Spleen (tissue), 11 donors: ENCODE results near the gene BLM. TPM values are rescaled to one million over a fixed set of nuclear protein-coding genes. Genes with fewer than 3 reads are reported as not detected.
A peak's percentile ranks its signal among the peaks of the same experiment; 100 is the strongest.

Source experiments
- DNase-seq: peaks from one replicate; pipeline ENCODE4 v3.0.0-alpha.2; 2020
- H3K27ac ChIP-seq, 8 donors: fragments of 200-600 bp; sonication (generic) in 7 of 8; 1 replicate in 4 of 8; 2 replicates in 4 of 8; pipeline versions ENCODE4 v1.5.0 to v1.8.0; 2016 to 2021; ENCODE audit warnings: inconsistent platforms in 4 of 8, mild to moderate bottlenecking in 4 of 8, moderate library complexity in 1 of 8
- H3K27me3 ChIP-seq, 7 donors: fragments of 200-600 bp; sonication (generic) in 6 of 7; replicated peaks in 1 of 7; 1 replicate in 4 of 7; 2 replicates in 3 of 7; pipeline versions ENCODE4 v1.5.0 to v1.8.0; 2016 to 2021; ENCODE audit warnings: inconsistent platforms in 3 of 7, mild to moderate bottlenecking in 1 of 7
- H3K36me3 ChIP-seq, 6 donors: fragments of 200-600 bp; sonication (generic) in 5 of 6; 1 replicate in 4 of 6; 2 replicates in 2 of 6; pipeline versions ENCODE4 v1.5.0 to v1.8.0; 2016 to 2021; ENCODE audit warnings: inconsistent platforms in 2 of 6
- H3K4me1 ChIP-seq, 6 donors: fragments of 200-600 bp; sonication (generic) in 5 of 6; 1 replicate in 3 of 6; 2 replicates in 3 of 6; pipeline versions ENCODE4 v1.5.0 to v1.8.0; 2016 to 2021; ENCODE audit warnings: inconsistent platforms in 3 of 6
- H3K4me3 ChIP-seq, 8 donors: fragments of 200-600 bp; sonication (generic) in 7 of 8; 1 replicate in 4 of 8; 2 replicates in 4 of 8; pipeline versions ENCODE4 v1.5.0 to v1.8.0; 2016 to 2021; ENCODE audit warnings: inconsistent platforms in 4 of 8, mild to moderate bottlenecking in 4 of 8, moderate library complexity in 2 of 8
- H3K9me3 ChIP-seq, 8 donors: fragments of 200-600 bp; sonication (generic) in 7 of 8; 1 replicate in 4 of 8; 2 replicates in 4 of 8; pipeline versions ENCODE4 v1.5.0 to v1.8.0; 2016 to 2021; ENCODE audit warnings: inconsistent platforms in 4 of 8
- POLR2A ChIP-seq, 3 donors: fragments of 450-650 bp; IDR thresholded peaks; one replicate each; pipeline ENCODE4 v1.5.1; 2017; ENCODE audit warnings: antibody characterized with exemption in 3 of 3, mild to moderate bottlenecking in 1 of 3
- POLR2AphosphoS5 ChIP-seq, 3 donors: sonication (generic); formaldehyde crosslinking; IDR thresholded peaks; one replicate each; pipeline ENCODE4 v1.5.1; 2017; ENCODE audit warnings: antibody characterized with exemption in 3 of 3
- WGBS, 5 donors: extraction: QIAGEN DNeasy Blood & Tissue Kit in 3 of 5; methylation state at CpG; one replicate each; pipeline versions ENCODE4 v1.1.5 to v1.1.7; 2013 to 2018; 5-methylcytosine and 5-hydroxymethylcytosine counted together
- intact Hi-C: fragments of 100-400 bp; cut with DNase I; formaldehyde crosslinking; loops from one replicate; pipeline ENCODE4 v1.15.0; 2023; ENCODE audit warnings: low total_unique reads
- polyA plus RNA-seq, 3 donors: library from polyadenylated mRNA; stranded (reverse); fragments of 200-250 nt; gene quantifications; one replicate each; pipeline ENCODE4 v1.2.1, GENCODE V29; 2013
- total RNA-seq, 7 donors: library from RNA; depleted of rRNA in 3 of 7; stranded (reverse); fragments of >200 nt in 3 of 7; fragmentation: NEBNext Ultra II Directional in 4 of 7; extraction: Animal tissue kit (Norgen Biotek cat#: 25700) in 4 of 7; gene quantifications; one replicate each; pipeline versions ENCODE4 v1.1.0 to v1.2.1, GENCODE V29; 2016 to 2021
- TF ChIP-seq, protein P1 (sequence below), 11 experiments: fragments of 200-600 bp in 7 of 11; fragments of 450-650 bp in 4 of 11; sonication (generic) in 4 of 11; IDR thresholded peaks in 8 of 11; conservative IDR thresholded peaks in 3 of 11; 1 replicate in 7 of 11; 2 replicates in 4 of 11; pipeline versions ENCODE4 v1.4.0 to v1.8.0; 2016 to 2021; ENCODE audit warnings: antibody characterized with exemption in 11 of 11, inconsistent platforms in 4 of 11, mild to moderate bottlenecking in 1 of 11
- donor health status: healthy with polysubstance abuse.
- donor health status: DM: no; HTN: no; CAD: no; lungs with moderate emphysema.
- donor health status: DM: no; HTN: no; CAD: no.
- donor health status: Bipolar disorder and iron deficiency.
- donor health status: healthy.
- donor health status: DM: no; HTN: no; CAD: no.
- donor health status: DM: yes; HTN: yes; CAD: no.

Gene BLM
- total and polyA plus RNA-seq, 10 donors = 5.8 to 12.0 (median 7.3) TPM

DNA sequence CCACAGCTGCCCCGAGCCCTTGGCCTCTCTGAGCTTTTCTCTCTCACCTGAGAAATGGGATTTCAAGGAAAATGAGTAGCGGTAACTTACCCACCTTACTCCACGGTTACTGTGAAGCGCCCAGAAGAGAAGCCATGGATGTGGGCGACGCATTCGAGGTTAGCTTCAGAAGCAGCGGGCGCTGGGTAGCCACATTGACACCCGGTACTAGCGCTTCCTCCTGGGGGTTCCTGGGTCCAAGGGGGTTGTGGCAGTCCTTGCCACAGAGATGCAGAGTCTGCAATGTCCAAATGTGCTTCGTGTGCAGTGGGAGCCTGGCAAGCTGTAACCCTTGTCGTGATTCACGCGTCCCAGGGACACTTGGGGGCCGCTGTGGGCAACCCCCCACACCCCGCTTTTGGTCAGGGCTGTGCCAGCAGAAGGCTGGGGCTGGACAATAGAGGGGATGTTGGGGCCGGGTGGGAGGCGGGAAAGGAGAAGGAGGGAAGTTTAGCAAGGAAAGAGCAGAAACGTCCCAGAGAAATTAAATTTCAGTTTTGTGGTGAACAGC is 109.8 kb downstream of the BLM start:
- no peak overlapping the region for H3K27ac ChIP-seq
- 80 to 91% (median 86%) methylated on average over 19 to 20 of the region's 20 CpGs for WGBS, 5 donors
- TF ChIP-seq POLR2A (IDR thresholded peaks at IDR 0.05) = no peak
- TF ChIP-seq POLR2AphosphoS5 (IDR thresholded peaks at IDR 0.05) = no peak
- TF ChIP-seq, protein P1, sequence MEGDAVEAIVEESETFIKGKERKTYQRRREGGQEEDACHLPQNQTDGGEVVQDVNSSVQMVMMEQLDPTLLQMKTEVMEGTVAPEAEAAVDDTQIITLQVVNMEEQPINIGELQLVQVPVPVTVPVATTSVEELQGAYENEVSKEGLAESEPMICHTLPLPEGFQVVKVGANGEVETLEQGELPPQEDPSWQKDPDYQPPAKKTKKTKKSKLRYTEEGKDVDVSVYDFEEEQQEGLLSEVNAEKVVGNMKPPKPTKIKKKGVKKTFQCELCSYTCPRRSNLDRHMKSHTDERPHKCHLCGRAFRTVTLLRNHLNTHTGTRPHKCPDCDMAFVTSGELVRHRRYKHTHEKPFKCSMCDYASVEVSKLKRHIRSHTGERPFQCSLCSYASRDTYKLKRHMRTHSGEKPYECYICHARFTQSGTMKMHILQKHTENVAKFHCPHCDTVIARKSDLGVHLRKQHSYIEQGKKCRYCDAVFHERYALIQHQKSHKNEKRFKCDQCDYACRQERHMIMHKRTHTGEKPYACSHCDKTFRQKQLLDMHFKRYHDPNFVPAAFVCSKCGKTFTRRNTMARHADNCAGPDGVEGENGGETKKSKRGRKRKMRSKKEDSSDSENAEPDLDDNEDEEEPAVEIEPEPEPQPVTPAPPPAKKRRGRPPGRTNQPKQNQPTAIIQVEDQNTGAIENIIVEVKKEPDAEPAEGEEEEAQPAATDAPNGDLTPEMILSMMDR (IDR thresholded peaks at IDR 0.05 in 8 of 11, conservative IDR thresholded peaks at IDR 0.05 in 3 of 11) = no peak
- DNase-seq = peak; percentile 67
- H3K9me3 ChIP-seq = no peaks in the 10 kb centered on the region
- peaks cover 9 to 47% (median 29%) of the 10 kb centered on the region in 6 donors for H3K4me1 ChIP-seq
- peaks cover 0 to 4% (median 0%) of the 10 kb centered on the region in 7 donors for H3K27me3 ChIP-seq
- H3K4me3 ChIP-seq = no peak overlapping the region
- intact Hi-C loops = no loop called here
- H3K36me3 ChIP-seq = no peaks in the 10 kb centered on the region

DNA sequence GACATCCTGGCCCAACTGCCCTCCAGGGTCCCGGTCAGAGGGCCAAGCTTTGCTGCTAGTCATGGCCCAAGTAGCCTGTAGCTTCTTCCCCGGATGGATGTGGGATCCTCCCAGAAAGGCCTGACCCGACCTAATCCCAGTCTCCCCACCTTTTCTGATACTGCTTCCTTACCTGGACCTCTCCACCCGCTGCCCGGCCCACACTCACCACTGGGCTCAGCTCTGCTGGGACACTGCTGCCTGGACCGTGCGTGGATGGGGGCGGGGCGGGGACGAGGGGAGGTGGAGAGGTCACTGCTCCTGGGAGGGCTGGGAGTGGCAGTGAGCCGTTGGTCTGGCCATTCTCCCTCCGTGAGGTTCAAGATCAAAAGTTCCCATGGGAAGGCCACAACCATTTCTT is 111.0 kb downstream of the BLM start:
- peaks cover 9 to 54% (median 29%) of the 10 kb centered on the region in 6 donors for H3K4me1 ChIP-seq
- DNase-seq = peak; percentile 71
- TF ChIP-seq, protein P1 (IDR thresholded peaks at IDR 0.05 in 8 of 11, conservative IDR thresholded peaks at IDR 0.05 in 3 of 11) = no peak
- TF ChIP-seq POLR2AphosphoS5 (IDR thresholded peaks at IDR 0.05) = no peak
- TF ChIP-seq POLR2A (IDR thresholded peaks at IDR 0.05) = no peak
- H3K27ac ChIP-seq = peak overlapping the region in 4 of 8 donors; percentile 10 to 94 (median 94)
- intact Hi-C loops = no loop called here
- no peak overlapping the region for H3K4me3 ChIP-seq
- H3K27me3 ChIP-seq = peaks cover 0 to 4% (median 0%) of the 10 kb centered on the region in 7 donors
- no peaks in the 10 kb centered on the region for H3K9me3 ChIP-seq
- 77 to 95% (median 85%) methylated on average over 12 of the region's 12 CpGs for WGBS, 5 donors
- no peaks in the 10 kb centered on the region for H3K36me3 ChIP-seq

DNA sequence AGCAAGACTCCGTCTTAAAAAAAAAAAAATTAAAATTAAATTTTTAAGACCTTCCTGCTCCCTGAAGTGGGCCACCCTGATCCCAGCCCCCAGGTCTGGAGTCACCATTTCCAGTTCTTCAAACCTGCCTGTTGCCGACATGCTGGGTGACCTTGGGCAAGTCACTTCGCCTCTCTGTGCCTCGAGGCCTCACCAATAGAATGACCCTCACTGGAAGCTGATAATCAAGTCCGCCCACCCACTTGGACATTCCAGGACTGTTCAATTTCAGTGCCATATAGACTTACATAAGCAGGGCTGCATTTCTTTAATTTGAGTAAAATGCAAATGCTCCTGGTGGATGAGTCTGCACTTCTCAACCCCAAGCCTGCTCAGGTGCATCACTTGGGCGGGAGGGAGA is 112.0 kb downstream of the BLM start:
- peaks cover 0 to 4% (median 0%) of the 10 kb centered on the region in 7 donors for H3K27me3 ChIP-seq
- TF ChIP-seq POLR2A (IDR thresholded peaks at IDR 0.05) (no peak), POLR2AphosphoS5 (IDR thresholded peaks at IDR 0.05) (no peak)
- TF ChIP-seq, protein P1 (IDR thresholded peaks at IDR 0.05 in 8 of 11, conservative IDR thresholded peaks at IDR 0.05 in 3 of 11) = no peak
- intact Hi-C loops = no loop called here
- 73 to 84% (median 79%) methylated on average over 6 of the region's 6 CpGs for WGBS, 5 donors
- no peak for DNase-seq
- peak overlapping the region in 1 of 8 donors; percentile 27 for H3K4me3 ChIP-seq
- no peaks in the 10 kb centered on the region for H3K36me3 ChIP-seq
- peaks cover 9 to 48% (median 29%) of the 10 kb centered on the region in 6 donors for H3K4me1 ChIP-seq
- H3K9me3 ChIP-seq = no peaks in the 10 kb centered on the region
- peak overlapping the region in 7 of 8 donors; percentile 83 to 94 (median 91) for H3K27ac ChIP-seq

DNA sequence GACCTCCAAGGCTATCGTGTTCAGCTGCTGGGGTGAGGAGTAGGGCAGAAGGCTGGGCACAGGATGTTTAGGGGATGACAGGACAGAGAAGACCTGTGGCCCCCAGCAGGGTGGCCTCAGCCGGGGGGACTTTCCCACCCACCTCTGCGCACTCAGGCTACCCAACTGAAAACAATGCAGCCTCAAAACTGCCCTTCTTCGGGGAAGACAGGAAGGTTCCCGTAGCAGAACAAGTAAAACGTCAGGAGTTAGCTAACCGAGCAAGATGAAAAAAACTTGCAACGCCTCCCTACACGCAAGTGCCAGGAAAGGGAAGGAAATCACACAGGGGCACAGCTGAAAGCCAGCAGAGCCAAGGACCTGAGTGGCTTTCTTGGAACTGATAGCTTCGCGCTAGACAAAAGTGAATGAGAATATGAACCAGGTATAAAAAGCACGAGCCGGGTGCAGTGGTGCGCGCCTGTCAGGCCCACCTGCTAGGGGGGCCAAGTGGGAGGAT is 112.8 kb downstream of the BLM start:
- intact Hi-C loops = loop anchor here (10.0 kb wide), 1 partner anchor 55 kb away; the partner anchor contains the start of gene FES
- peak; percentile 82 for DNase-seq
- H3K4me3 ChIP-seq = peak overlapping the region in 1 of 8 donors; percentile 27

More for the DNA sequence above, 112.8 kb downstream of the BLM start:
- 8 to 14% (median 10%) methylated on average over 14 to 15 of the region's 15 CpGs for WGBS, 5 donors
- TF ChIP-seq, protein P1 (IDR thresholded peaks at IDR 0.05 in 8 of 11, conservative IDR thresholded peaks at IDR 0.05 in 3 of 11) = peak in 1 of 11 experiments; percentile 18
- peak; percentile 38 to 87 (median 59) for TF ChIP-seq POLR2AphosphoS5 (IDR thresholded peaks at IDR 0.05)
- TF ChIP-seq POLR2A (IDR thresholded peaks at IDR 0.05) = peak in 1 of 3 donors; percentile 19
- peaks cover 9 to 49% (median 29%) of the 10 kb centered on the region in 6 donors for H3K4me1 ChIP-seq
- no peaks in the 10 kb centered on the region for H3K9me3 ChIP-seq
- no peaks in the 10 kb centered on the region for H3K36me3 ChIP-seq
- peaks cover 0 to 4% (median 0%) of the 10 kb centered on the region in 7 donors for H3K27me3 ChIP-seq
- peak overlapping the region; percentile 2 to 94 (median 89) for H3K27ac ChIP-seq
